GM23338 (cell line): Measurements from ENCODE around the gene FBXO24. TPM values are rescaled to one million over a fixed set of nuclear protein-coding genes. Genes with fewer than 3 reads are reported as not detected.

Experiments
- ATAC-seq: fragments of 200-7000 bp; cut with Tn5 transposase; 3 replicates; pipeline ENCODE4 v1.9.1; 2020
- DNase-seq: peaks from one replicate; pipeline ENCODE4 v3.0.0-alpha.2; 2015; ENCODE audit warnings: low spot score
- H2AFZ ChIP-seq: fragments of 200-600 bp; sonication (generic); 2 replicates; pipeline ENCODE4 v1.8.0; 2016; ENCODE audit warnings: antibody characterized with exemption, mild to moderate bottlenecking, moderate library complexity
- H3F3A ChIP-seq: fragments of 200-600 bp; sonication (generic); replicated peaks from 2 replicates; pipeline ENCODE4 v1.8.0; 2017; ENCODE audit warnings: antibody characterized with exemption, mixed run types, low read depth
- H3K27ac ChIP-seq: fragments of 200-600 bp; sonication (generic); 2 replicates; pipeline ENCODE4 v1.6.1; 2016; ENCODE audit warnings: low read depth
- H3K27me3 ChIP-seq: fragments of 200-600 bp; sonication (generic); 2 replicates; pipeline ENCODE4 v1.8.0; 2016; ENCODE audit warnings: mild to moderate bottlenecking, mixed run types, moderate library complexity; ENCODE audit not compliant: insufficient read depth
- H3K36me3 ChIP-seq: fragments of 200-600 bp; sonication (generic); 2 replicates; pipeline ENCODE4 v1.8.0; 2016; ENCODE audit warnings: mild to moderate bottlenecking; ENCODE audit not compliant: insufficient read depth
- H3K4me1 ChIP-seq: fragments of 200-600 bp; sonication (generic); 2 replicates; pipeline ENCODE4 v1.8.0; 2016; ENCODE audit warnings: mild to moderate bottlenecking, moderate library complexity; ENCODE audit not compliant: insufficient read depth
- H3K4me2 ChIP-seq: fragments of 200-600 bp; sonication (generic); 2 replicates; pipeline ENCODE4 v1.7.1; 2017; ENCODE audit warnings: mixed run types
- H3K4me3 ChIP-seq: fragments of 200-600 bp; sonication (generic); 2 replicates; pipeline ENCODE4 v1.6.1; 2016; ENCODE audit warnings: mixed run types
- H3K79me2 ChIP-seq: fragments of 200-600 bp; sonication (generic); replicated peaks from 2 replicates; pipeline ENCODE4 v1.8.0; 2017; ENCODE audit warnings: mild to moderate bottlenecking; ENCODE audit not compliant: insufficient read depth
- H3K9me2 ChIP-seq: fragments of 200-600 bp; sonication (generic); 2 replicates; pipeline ENCODE4 v1.8.0; 2017; ENCODE audit not compliant: insufficient read depth
- H4K20me1 ChIP-seq: fragments of 200-600 bp; sonication (generic); replicated peaks from 2 replicates; pipeline ENCODE4 v1.8.0; 2017; ENCODE audit warnings: mild to moderate bottlenecking; ENCODE audit not compliant: insufficient read depth
- H3K27ac Mint-ChIP-seq: 2 replicates; pipeline ENCODE4 v1.8.0; 2020; ENCODE audit warnings: inconsistent platforms, mild to moderate bottlenecking, moderate library complexity, mixed read lengths
- H3K27me3 Mint-ChIP-seq: 3 replicates; pipeline ENCODE4 v1.8.0; 2022; ENCODE audit warnings: low read depth, mild to moderate bottlenecking, moderate library complexity, mixed read lengths, inconsistent platforms; ENCODE audit not compliant: insufficient read depth, poor library complexity
- H3K36me3 Mint-ChIP-seq: 3 replicates; pipeline ENCODE4 v1.8.0; 2021; ENCODE audit warnings: low read depth, mild to moderate bottlenecking, inconsistent platforms, moderate library complexity, mixed read lengths
- H3K4me1 Mint-ChIP-seq: 3 replicates; pipeline ENCODE4 v1.8.0; 2020; ENCODE audit warnings: mild to moderate bottlenecking, inconsistent platforms, mixed read lengths
- H3K4me3 Mint-ChIP-seq: 3 replicates; pipeline ENCODE4 v1.8.0; 2021; ENCODE audit warnings: moderate library complexity, mild to moderate bottlenecking, inconsistent platforms, mixed read lengths
- H3K9me3 Mint-ChIP-seq: 3 replicates; pipeline ENCODE4 v1.8.0; 2020; ENCODE audit warnings: moderate library complexity, mild to moderate bottlenecking, inconsistent platforms, mixed read lengths
- CREB1 ChIP-seq: fragments of 250-450 bp; sonication (Bioruptor Pico); IDR thresholded peaks from 2 replicates; pipeline ENCODE4 v1.5.0; 2020; ENCODE audit warnings: low read depth, mild to moderate bottlenecking, moderate library complexity
- ETS1 ChIP-seq: IDR thresholded peaks from 2 replicates; pipeline ENCODE4 v1.6.1; 2016; ENCODE audit warnings: antibody characterized with exemption
- EZH2 ChIP-seq: fragments of 200-600 bp; sonication (generic); IDR thresholded peaks from one replicate; pipeline ENCODE4 v1.8.0; 2017; ENCODE audit warnings: antibody characterized with exemption, mild to moderate bottlenecking, low read depth; ENCODE audit not compliant: unreplicated experiment
- EZH2phosphoT487 ChIP-seq: fragments of 200-600 bp; sonication (generic); IDR thresholded peaks from one replicate; pipeline ENCODE4 v1.8.1; 2018; ENCODE audit warnings: antibody characterized with exemption; ENCODE audit not compliant: unreplicated experiment
- JUNB ChIP-seq: IDR thresholded peaks from one replicate; pipeline ENCODE4 v1.6.1; 2016; ENCODE audit warnings: antibody characterized with exemption; ENCODE audit not compliant: unreplicated experiment
- NANOG ChIP-seq: IDR thresholded peaks from 2 replicates; pipeline ENCODE4 v1.6.1; 2016; ENCODE audit warnings: antibody characterized with exemption, borderline replicate concordance
- POLR2AphosphoS5 ChIP-seq: IDR thresholded peaks from 2 replicates; pipeline ENCODE4 v1.6.1; 2016; ENCODE audit warnings: antibody characterized with exemption, low read depth
- REST ChIP-seq: IDR thresholded peaks from one replicate; pipeline ENCODE4 v1.6.1; 2018; ENCODE audit warnings: antibody characterized with exemption; ENCODE audit not compliant: unreplicated experiment
- STAT1 ChIP-seq: IDR thresholded peaks from one replicate; pipeline ENCODE4 v1.6.1; 2016; ENCODE audit warnings: antibody characterized with exemption; ENCODE audit not compliant: unreplicated experiment
- ZNF114 ChIP-seq: fragments of 250-450 bp; sonication (Bioruptor Pico); IDR thresholded peaks from 2 replicates; pipeline ENCODE4 v1.5.0; 2020; ENCODE audit warnings: mild to moderate bottlenecking, moderate library complexity
- ZNF331 ChIP-seq: fragments of 250-450 bp; sonication (Bioruptor Pico); IDR thresholded peaks from 2 replicates; pipeline ENCODE4 v1.5.0; 2020; ENCODE audit warnings: low read depth, mild to moderate bottlenecking, moderate library complexity
- polyA plus RNA-seq: library from polyadenylated mRNA; unstranded; fragments of >200 nt; fragmentation: Nextera tagmentation; extraction: Ambion mirVana; gene quantifications from 2 replicates; pipeline ENCODE4 v1.2.1, GENCODE V29; 2016
- total RNA-seq: library from RNA; depleted of rRNA; stranded (reverse); fragments of >200 nt; shearing (Covaris generic); gene quantifications from 2 replicates; pipeline ENCODE4 v1.2.3, GENCODE V29; 2014
- TF ChIP-seq, protein P1 (sequence below): fragments of 250-450 bp; sonication (Bioruptor Pico); IDR thresholded peaks from 2 replicates; pipeline ENCODE4 v1.5.0; 2020; ENCODE audit warnings: mild to moderate bottlenecking, moderate library complexity
- TF ChIP-seq, protein P2 (sequence below), 2 experiments: fragments of 200-600 bp in 1 of 2; sonication (generic) in 1 of 2; conservative IDR thresholded peaks; 2 replicates each; pipeline versions ENCODE4 v1.5.1 to v1.6.1; 2016 to 2017; ENCODE audit warnings: antibody characterized with exemption in 2 of 2, low read depth in 2 of 2, mild to moderate bottlenecking in 2 of 2, moderate library complexity in 1 of 2

FBXO24 gene
- total and polyA plus RNA-seq, 2 experiments from 2014 or later = 2.1 to 2.4 TPM

- no peaks in the 10 kb centered on the region for H4K20me1 ChIP-seq
- no peaks in the 10 kb centered on the region; the same call in 2 of the 3 replicates for H3K36me3 Mint-ChIP-seq
- peak overlapping the region; percentile 74 for H3K4me3 ChIP-seq
Observed at GRCh38 chr7:100627238-100627549, 41.1 kb downstream of the FBXO24 start.

More at GRCh38 chr7:100627238-100627549, 41.1 kb downstream of the FBXO24 start:
- Histone ChIP-seq H3K9me2 (no peaks in the 10 kb centered on the region), H3K27ac (no peak overlapping the region), H3K27me3 (peaks cover 6% of the 10 kb centered on the region; the same call in 1 of the 2 replicates), H3F3A (0 out of 2 replicates have a peak, but pooled peaks cover 2% of the 10 kb centered on the region), H3K36me3 (no peaks in the 10 kb centered on the region), H3K4me2 (peak overlapping the region; percentile 96), H2AFZ (0 out of 2 replicates have a peak overlapping the region, but pooled peaks have one; percentile 83), H3K79me2 (no peaks in the 10 kb centered on the region), H3K4me1 (peaks cover 15% of the 10 kb centered on the region)
- Mint-ChIP-seq H3K27me3 (peaks cover 24% of the 10 kb centered on the region), H3K9me3 (no peaks in the 10 kb centered on the region; the same call in 2 of the 3 replicates), H3K27ac (no peak overlapping the region), H3K4me3 (peak overlapping the region; percentile 69), H3K4me1 (peaks cover 6% of the 10 kb centered on the region; the same call in 2 of the 3 replicates)
- DNase-seq (no peak), ATAC-seq (no peak; the same call in 2 of the 3 replicates)
- TF ChIP-seq, protein P1, sequence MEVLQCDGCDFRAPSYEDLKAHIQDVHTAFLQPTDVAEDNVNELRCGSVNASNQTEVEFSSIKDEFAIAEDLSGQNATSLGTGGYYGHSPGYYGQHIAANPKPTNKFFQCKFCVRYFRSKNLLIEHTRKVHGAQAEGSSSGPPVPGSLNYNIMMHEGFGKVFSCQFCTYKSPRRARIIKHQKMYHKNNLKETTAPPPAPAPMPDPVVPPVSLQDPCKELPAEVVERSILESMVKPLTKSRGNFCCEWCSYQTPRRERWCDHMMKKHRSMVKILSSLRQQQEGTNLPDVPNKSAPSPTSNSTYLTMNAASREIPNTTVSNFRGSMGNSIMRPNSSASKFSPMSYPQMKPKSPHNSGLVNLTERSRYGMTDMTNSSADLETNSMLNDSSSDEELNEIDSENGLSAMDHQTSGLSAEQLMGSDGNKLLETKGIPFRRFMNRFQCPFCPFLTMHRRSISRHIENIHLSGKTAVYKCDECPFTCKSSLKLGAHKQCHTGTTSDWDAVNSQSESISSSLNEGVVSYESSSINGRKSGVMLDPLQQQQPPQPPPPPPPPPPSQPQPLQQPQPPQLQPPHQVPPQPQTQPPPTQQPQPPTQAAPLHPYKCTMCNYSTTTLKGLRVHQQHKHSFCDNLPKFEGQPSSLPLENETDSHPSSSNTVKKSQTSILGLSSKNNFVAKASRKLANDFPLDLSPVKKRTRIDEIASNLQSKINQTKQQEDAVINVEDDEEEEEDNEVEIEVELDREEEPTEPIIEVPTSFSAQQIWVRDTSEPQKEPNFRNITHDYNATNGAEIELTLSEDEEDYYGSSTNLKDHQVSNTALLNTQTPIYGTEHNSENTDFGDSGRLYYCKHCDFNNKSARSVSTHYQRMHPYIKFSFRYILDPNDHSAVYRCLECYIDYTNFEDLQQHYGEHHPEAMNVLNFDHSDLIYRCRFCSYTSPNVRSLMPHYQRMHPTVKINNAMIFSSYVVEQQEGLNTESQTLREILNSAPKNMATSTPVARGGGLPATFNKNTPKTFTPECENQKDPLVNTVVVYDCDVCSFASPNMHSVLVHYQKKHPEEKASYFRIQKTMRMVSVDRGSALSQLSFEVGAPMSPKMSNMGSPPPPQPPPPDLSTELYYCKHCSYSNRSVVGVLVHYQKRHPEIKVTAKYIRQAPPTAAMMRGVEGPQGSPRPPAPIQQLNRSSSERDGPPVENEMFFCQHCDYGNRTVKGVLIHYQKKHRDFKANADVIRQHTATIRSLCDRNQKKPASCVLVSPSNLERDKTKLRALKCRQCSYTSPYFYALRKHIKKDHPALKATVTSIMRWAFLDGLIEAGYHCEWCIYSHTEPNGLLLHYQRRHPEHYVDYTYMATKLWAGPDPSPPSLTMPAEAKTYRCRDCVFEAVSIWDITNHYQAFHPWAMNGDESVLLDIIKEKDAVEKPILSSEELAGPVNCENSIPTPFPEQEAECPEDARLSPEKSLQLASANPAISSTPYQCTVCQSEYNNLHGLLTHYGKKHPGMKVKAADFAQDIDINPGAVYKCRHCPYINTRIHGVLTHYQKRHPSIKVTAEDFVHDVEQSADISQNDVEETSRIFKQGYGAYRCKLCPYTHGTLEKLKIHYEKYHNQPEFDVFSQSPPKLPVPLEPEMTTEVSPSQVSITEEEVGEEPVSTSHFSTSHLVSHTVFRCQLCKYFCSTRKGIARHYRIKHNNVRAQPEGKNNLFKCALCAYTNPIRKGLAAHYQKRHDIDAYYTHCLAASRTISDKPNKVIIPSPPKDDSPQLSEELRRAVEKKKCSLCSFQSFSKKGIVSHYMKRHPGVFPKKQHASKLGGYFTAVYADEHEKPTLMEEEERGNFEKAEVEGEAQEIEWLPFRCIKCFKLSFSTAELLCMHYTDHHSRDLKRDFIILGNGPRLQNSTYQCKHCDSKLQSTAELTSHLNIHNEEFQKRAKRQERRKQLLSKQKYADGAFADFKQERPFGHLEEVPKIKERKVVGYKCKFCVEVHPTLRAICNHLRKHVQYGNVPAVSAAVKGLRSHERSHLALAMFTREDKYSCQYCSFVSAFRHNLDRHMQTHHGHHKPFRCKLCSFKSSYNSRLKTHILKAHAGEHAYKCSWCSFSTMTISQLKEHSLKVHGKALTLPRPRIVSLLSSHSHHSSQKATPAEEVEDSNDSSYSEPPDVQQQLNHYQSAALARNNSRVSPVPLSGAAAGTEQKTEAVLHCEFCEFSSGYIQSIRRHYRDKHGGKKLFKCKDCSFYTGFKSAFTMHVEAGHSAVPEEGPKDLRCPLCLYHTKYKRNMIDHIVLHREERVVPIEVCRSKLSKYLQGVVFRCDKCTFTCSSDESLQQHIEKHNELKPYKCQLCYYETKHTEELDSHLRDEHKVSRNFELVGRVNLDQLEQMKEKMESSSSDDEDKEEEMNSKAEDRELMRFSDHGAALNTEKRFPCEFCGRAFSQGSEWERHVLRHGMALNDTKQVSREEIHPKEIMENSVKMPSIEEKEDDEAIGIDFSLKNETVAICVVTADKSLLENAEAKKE (CRISPR knock-in tag) = no peak
- TF ChIP-seq ETS1 = no peak
- no peak for TF ChIP-seq JUNB
- TF ChIP-seq CREB1 (CRISPR knock-in tag) = no peak
- no peak for TF ChIP-seq EZH2
- no peak for TF ChIP-seq STAT1
- TF ChIP-seq REST = no peak
- no peak for TF ChIP-seq POLR2AphosphoS5
- no peak for TF ChIP-seq EZH2phosphoT487
- no peak for TF ChIP-seq NANOG
- no peak for TF ChIP-seq ZNF114 (CRISPR knock-in tag)
- TF ChIP-seq, protein P2, sequence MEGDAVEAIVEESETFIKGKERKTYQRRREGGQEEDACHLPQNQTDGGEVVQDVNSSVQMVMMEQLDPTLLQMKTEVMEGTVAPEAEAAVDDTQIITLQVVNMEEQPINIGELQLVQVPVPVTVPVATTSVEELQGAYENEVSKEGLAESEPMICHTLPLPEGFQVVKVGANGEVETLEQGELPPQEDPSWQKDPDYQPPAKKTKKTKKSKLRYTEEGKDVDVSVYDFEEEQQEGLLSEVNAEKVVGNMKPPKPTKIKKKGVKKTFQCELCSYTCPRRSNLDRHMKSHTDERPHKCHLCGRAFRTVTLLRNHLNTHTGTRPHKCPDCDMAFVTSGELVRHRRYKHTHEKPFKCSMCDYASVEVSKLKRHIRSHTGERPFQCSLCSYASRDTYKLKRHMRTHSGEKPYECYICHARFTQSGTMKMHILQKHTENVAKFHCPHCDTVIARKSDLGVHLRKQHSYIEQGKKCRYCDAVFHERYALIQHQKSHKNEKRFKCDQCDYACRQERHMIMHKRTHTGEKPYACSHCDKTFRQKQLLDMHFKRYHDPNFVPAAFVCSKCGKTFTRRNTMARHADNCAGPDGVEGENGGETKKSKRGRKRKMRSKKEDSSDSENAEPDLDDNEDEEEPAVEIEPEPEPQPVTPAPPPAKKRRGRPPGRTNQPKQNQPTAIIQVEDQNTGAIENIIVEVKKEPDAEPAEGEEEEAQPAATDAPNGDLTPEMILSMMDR (conservative IDR thresholded peaks at IDR 0.05; ENCODE audit: low read depth in 2 of 2) = no peak
- no peak for TF ChIP-seq ZNF331 (CRISPR knock-in tag)
